ENCODE measurements around the gene P2RY11.

The P2RY11 gene

DNA sequence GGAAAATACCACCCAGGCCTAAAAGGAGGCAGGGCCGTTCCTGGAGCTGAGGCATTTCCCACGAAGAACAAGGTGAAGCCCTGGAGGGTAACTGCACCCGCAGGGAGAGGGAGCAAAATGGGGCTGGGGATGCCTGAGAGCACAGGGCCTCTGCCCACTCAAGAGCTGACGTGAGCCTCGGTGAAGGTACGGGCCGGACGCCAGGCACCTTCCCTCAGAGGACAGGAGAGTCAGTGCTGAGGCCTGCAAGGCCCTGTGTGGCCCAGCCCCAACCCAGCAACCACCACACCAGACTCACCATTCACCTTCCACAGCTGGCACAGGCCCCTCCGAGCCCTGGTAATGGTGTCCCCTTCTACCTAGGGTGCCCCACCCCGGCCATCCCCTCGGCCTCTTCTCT, 47.0 kb downstream of the P2RY11 start:
- Histone ChIP-seq H3K4me3 (ENCODE audit: insufficient read depth, low read length, poor library complexity, severe bottlenecking) (no peak overlapping the region), H3K9ac (ENCODE audit: low read length) (no peak overlapping the region), H3K9me2 (replicated peaks; ENCODE audit: insufficient read depth, low read length) (no peaks in the 10 kb centered on the region), H3F3A (ENCODE audit: insufficient read depth) (no peaks in the 10 kb centered on the region), H3K79me2 (ENCODE audit: insufficient read depth, low read length) (peaks cover 17% of the 10 kb centered on the region; the same call in 1 of the 2 replicates), H3K27ac (ENCODE audit: low read depth, low read length) (no peak overlapping the region), H3K9me3 (ENCODE audit: insufficient read depth, low read length) (no peaks in the 10 kb centered on the region), H2AFZ (ENCODE audit: low read depth, low read length, severe bottlenecking) (no peak overlapping the region), H3K4me2 (ENCODE audit: low read depth, low read length, poor library complexity, severe bottlenecking) (no peak overlapping the region), H4K20me1 (ENCODE audit: low read depth, low read length) (no peaks in the 10 kb centered on the region; the same call in 1 of the 2 replicates), H3K36me3 (ENCODE audit: low read length) (peaks cover 43% of the 10 kb centered on the region), H3K27me3 (ENCODE audit: low read length) (no peaks in the 10 kb centered on the region)
- TF ChIP-seq EZH2phosphoT487 (conservative IDR thresholded peaks at IDR 0.05; ENCODE audit: low read length), result no peak
- TF ChIP-seq, protein P1, sequence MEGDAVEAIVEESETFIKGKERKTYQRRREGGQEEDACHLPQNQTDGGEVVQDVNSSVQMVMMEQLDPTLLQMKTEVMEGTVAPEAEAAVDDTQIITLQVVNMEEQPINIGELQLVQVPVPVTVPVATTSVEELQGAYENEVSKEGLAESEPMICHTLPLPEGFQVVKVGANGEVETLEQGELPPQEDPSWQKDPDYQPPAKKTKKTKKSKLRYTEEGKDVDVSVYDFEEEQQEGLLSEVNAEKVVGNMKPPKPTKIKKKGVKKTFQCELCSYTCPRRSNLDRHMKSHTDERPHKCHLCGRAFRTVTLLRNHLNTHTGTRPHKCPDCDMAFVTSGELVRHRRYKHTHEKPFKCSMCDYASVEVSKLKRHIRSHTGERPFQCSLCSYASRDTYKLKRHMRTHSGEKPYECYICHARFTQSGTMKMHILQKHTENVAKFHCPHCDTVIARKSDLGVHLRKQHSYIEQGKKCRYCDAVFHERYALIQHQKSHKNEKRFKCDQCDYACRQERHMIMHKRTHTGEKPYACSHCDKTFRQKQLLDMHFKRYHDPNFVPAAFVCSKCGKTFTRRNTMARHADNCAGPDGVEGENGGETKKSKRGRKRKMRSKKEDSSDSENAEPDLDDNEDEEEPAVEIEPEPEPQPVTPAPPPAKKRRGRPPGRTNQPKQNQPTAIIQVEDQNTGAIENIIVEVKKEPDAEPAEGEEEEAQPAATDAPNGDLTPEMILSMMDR (IDR thresholded peaks at IDR 0.05; ENCODE audit: insufficient read depth, low read length, poor library complexity, severe bottlenecking), result no peak

DNA sequence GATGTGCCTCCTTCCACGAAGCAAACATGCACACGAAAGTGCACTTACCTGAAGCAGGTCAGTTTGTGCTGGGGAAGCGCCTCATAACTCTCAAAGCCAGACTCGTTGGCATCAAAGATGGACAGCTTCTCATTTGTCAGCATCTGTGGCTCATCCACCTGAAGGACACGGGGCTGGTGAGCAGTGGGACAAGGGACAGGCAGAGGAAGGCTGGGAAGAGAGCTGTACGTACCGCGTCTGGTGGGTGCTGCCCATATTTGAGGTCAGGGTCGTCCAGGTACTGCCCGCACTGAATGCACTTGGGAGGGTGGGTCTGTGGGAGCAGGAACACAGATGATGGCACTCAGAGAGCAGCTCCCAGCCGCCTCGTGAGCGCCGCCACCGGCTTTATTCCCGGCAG, 48.1 kb downstream of the P2RY11 start:
- H3K4me2 ChIP-seq (ENCODE audit: low read depth, low read length, poor library complexity, severe bottlenecking), result no peak overlapping the region
- no peak overlapping the region for H3K4me3 ChIP-seq (ENCODE audit: insufficient read depth, low read length, poor library complexity, severe bottlenecking)
- H4K20me1 ChIP-seq (ENCODE audit: low read depth, low read length), result no peaks in the 10 kb centered on the region; the same call in 1 of the 2 replicates
- TF ChIP-seq, protein P1 (IDR thresholded peaks at IDR 0.05; ENCODE audit: insufficient read depth, low read length, poor library complexity, severe bottlenecking), result no peak
- no peak for TF ChIP-seq EZH2phosphoT487 (conservative IDR thresholded peaks at IDR 0.05; ENCODE audit: low read length)
- H3K9ac ChIP-seq (ENCODE audit: low read length), result no peak overlapping the region
- H3K27ac ChIP-seq (ENCODE audit: low read depth, low read length), result no peak overlapping the region
- H3K79me2 ChIP-seq (ENCODE audit: insufficient read depth, low read length), result peaks cover 12% of the 10 kb centered on the region; the same call in 1 of the 2 replicates
- no peaks in the 10 kb centered on the region for H3K9me3 ChIP-seq (ENCODE audit: insufficient read depth, low read length)
- H2AFZ ChIP-seq (ENCODE audit: low read depth, low read length, severe bottlenecking), result no peak overlapping the region
- no peaks in the 10 kb centered on the region for H3K9me2 ChIP-seq (replicated peaks; ENCODE audit: insufficient read depth, low read length)
- H3F3A ChIP-seq (ENCODE audit: insufficient read depth), result no peaks in the 10 kb centered on the region
- H3K36me3 ChIP-seq (ENCODE audit: low read length), result peaks cover 43% of the 10 kb centered on the region
- H3K27me3 ChIP-seq (ENCODE audit: low read length), result no peaks in the 10 kb centered on the region

DNA sequence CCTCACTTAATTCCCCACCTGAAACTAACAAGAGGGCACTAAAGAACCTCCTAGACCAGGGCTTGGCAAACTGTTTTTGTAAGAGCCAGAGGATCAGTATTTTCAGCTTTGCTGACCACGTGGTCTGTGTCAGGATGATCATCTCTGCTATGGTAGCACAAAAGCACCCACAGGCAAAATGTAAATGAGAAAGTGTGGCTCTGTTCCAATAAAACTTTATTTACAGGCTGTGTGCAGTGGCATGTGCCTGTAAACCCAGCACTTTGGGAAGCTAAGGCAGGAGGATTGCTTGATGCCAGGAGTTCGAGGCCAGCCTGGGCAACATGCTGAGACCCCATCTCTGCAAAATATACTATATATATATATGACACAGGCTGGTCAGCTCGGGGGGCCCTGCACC, 52.0 kb downstream of the P2RY11 start:
- no peak overlapping the region for H2AFZ ChIP-seq (ENCODE audit: low read depth, low read length, severe bottlenecking)
- peaks cover 4% of the 10 kb centered on the region; the same call in 1 of the 2 replicates for H4K20me1 ChIP-seq (ENCODE audit: low read depth, low read length)
- no peak overlapping the region for H3K9ac ChIP-seq (ENCODE audit: low read length)
- H3K9me2 ChIP-seq (replicated peaks; ENCODE audit: insufficient read depth, low read length), result no peaks in the 10 kb centered on the region
- 0 out of 2 replicates have a peak, but pooled peaks cover under 1% of the 10 kb centered on the region for H3F3A ChIP-seq (ENCODE audit: insufficient read depth)
- peaks cover 12% of the 10 kb centered on the region; the same call in 1 of the 2 replicates for H3K79me2 ChIP-seq (ENCODE audit: insufficient read depth, low read length)
- H3K27me3 ChIP-seq (ENCODE audit: low read length), result no peaks in the 10 kb centered on the region
- H3K4me3 ChIP-seq (ENCODE audit: insufficient read depth, low read length, poor library complexity, severe bottlenecking), result no peak overlapping the region
- H3K9me3 ChIP-seq (ENCODE audit: insufficient read depth, low read length), result no peaks in the 10 kb centered on the region
- peaks cover 41% of the 10 kb centered on the region for H3K36me3 ChIP-seq (ENCODE audit: low read length)
- TF ChIP-seq EZH2phosphoT487 (conservative IDR thresholded peaks at IDR 0.05; ENCODE audit: low read length), result no peak
- TF ChIP-seq, protein P1 (IDR thresholded peaks at IDR 0.05; ENCODE audit: insufficient read depth, low read length, poor library complexity, severe bottlenecking), result no peak
- no peak overlapping the region for H3K27ac ChIP-seq (ENCODE audit: low read depth, low read length)
- H3K4me2 ChIP-seq (ENCODE audit: low read depth, low read length, poor library complexity, severe bottlenecking), result no peak overlapping the region
